GM12865 (cell line): ENCODE data around the gene GALNT11.
"Not testable (repeated sequence)": the region's sequence is repeated elsewhere in the genome, so short reads cannot be mapped to it uniquely, and the experiment has no call there.

Source experiments
- DNase-seq: peaks from one replicate; pipeline ENCODE4 v3.0.0; 2010; ENCODE audit warnings: low read depth
- H3K4me3 ChIP-seq: 2 replicates; pipeline ENCODE4 v1.5.1; 2011; ENCODE audit warnings: mild to moderate bottlenecking, low read depth, low read length, control low read depth
- TF ChIP-seq, protein P1 (sequence below): IDR thresholded peaks from 2 replicates; pipeline ENCODE4 v1.5.1; 2011; ENCODE audit warnings: low read length, control low read depth, low read depth, inconsistent platforms; ENCODE audit not compliant: insufficient read depth; ENCODE audit errors: missing control alignments

The GALNT11 gene

DNA sequence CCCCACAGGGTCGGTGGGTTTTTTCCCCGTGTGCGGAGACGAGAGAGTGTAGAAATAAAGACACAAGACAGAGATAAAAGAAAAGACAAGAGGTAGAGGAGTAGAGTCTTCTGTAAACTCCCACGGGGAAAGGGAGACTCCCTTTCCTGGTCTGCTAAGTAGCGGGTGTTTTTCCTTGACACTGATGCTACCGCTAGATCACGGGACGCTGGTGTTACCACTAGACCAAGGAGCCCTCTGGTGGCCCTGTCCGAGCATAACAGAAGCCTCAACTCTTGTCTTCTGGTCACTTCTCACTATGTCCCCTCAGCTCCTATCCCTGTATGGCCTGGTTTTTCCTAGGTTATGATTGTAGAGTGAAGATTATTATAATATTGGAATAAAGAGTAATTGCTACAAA, 4.6 kb downstream of the GALNT11 start:
- peak; percentile 52 for DNase-seq
- not testable (repeated sequence) for H3K4me3 ChIP-seq
- TF ChIP-seq, protein P1, sequence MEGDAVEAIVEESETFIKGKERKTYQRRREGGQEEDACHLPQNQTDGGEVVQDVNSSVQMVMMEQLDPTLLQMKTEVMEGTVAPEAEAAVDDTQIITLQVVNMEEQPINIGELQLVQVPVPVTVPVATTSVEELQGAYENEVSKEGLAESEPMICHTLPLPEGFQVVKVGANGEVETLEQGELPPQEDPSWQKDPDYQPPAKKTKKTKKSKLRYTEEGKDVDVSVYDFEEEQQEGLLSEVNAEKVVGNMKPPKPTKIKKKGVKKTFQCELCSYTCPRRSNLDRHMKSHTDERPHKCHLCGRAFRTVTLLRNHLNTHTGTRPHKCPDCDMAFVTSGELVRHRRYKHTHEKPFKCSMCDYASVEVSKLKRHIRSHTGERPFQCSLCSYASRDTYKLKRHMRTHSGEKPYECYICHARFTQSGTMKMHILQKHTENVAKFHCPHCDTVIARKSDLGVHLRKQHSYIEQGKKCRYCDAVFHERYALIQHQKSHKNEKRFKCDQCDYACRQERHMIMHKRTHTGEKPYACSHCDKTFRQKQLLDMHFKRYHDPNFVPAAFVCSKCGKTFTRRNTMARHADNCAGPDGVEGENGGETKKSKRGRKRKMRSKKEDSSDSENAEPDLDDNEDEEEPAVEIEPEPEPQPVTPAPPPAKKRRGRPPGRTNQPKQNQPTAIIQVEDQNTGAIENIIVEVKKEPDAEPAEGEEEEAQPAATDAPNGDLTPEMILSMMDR: peak; percentile 48

DNA sequence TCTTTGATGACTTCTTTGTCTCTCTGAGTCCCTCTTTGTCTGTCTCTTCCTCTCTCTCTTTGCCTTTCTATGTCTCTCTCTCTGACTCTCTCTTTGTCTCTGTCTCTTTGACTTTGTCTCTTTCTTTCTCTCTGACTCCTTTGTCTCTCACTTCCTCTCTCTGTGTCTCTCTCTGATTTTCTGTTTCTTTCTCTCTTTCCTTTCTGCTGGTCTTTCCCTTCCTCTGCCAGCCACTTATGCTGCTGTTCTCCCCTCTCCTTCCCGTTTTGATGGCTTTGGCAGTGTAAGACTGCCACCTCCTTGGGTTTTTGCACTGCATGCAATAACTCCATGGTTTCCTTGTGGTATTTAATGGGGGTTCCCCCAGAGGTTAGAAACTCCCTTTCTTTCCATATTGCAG, 5.2 kb downstream of the GALNT11 start:
- DNase-seq, H3K4me3 ChIP-seq: not testable (repeated sequence)

DNA sequence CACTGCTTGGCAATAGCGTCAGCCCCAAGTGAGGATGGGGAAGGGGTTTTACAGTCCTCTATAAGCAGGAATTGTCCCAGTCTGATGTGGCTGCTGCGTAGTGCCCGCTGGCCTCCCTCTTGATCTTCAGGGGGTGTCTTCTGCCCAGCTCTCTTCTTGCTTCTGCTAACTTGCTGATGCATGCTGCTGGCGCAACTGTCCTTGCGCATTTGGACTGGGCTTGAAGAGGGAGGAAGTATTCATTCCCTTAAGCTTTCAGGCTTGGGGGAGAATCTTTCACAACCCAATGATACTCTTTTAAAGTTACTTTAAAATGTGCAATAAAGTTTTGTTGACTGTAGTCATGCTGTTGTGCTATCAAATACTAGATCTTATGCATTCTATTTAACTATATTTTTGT, 10.3 kb downstream of the GALNT11 start:
- DNase-seq: no peak
- TF ChIP-seq, protein P1: no peak
- no peak overlapping the region for H3K4me3 ChIP-seq

DNA sequence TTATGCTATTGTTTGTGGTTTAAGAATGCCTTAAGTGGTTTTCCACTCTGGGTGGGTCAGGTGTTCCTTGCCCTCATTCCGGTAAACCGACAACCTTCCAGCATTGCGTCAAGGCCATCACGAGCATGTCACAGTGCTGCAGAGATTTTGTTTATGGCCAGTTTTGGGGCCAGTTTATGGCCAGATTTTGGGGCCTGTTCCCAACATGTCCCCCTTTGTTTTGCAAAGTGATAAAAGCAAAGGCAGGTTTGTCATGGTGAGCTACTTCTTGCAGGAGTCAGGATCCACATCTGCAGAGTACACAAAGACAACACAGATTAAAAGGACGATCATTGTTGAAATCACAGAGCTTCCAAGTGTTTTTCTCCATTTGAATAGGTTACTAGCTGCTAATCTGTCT, 12.9 kb downstream of the GALNT11 start:
- DNase-seq, H3K4me3 ChIP-seq: not testable (repeated sequence)

DNA sequence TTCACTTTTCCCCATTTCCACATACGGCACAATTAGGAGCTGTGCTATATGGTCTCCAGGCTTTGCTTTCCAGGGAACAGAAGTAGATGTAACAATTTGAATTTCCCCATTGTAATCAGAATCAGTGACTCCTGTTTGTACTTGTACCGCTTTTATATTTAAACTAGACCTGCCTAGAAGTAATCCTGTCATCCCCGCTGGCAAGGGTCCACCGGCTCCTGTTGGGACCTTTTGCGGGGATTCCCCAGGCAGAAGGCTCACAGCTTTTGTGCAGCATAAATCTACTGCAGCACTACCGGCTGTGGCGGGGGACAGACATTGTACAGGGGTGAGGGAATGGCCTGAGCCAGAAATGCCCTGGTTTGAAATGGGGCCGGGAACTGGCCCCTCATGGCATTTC, 17.6 kb downstream of the GALNT11 start:
- not testable (repeated sequence) for H3K4me3 ChIP-seq, DNase-seq

DNA sequence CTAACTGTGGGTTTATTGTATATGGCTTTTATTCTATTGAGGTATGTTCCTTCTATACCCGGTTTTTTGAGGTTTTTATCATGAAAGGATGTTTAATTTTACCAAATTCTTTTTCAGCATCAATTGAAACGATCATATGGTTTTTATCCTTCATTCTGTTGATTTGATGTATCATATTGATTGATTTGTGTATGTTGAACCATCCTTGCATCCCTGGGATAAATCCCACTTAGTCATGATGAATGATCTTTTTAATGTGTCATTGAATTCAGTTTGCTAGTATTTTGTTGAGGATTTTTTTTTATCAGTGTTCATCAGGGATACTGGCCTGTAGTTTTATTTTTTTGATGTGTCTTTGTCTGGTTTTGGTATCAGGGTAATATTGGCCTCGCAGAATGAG, 19.4 kb downstream of the GALNT11 start:
- H3K4me3 ChIP-seq, DNase-seq: not testable (repeated sequence)

DNA sequence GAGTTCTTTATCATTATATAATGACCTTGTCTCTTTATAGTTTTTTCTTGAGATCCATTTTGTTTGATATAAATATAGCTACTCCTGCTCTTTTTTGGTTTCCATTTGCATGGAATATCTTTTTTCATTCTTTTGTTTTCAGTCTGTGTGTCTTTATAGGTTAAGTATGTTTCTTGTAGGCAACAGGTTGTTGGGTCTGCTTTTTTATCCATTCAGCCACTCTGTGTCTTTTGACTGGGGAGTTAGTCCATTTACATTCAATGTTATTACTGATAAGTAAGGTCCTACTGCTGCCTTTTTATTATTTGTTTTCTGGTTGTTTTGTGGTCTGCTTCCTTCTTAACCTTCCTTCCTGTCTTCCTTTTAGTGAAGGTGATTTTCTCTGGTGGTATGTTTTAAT, 21.1 kb downstream of the GALNT11 start:
- TF ChIP-seq, protein P1: no peak
- H3K4me3 ChIP-seq: no peak overlapping the region
- no peak for DNase-seq

DNA sequence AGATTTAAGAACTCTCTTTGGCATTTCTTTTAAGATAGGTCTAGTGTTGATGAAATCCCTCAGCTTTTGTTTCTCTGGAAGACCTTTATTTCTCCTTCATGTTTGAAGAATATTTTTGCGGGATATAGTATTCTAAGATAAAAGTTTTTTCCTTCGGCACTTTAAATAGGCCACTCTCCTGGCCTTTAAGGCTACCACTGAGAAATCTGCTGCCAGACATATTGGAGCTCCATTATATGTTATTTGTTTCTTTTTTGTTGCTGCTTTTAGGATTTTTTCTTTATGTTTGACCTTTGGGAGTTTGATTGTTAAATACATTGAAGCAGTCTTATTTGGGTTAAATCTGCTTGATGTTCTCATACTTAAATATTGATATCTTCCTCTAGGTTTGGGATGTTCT, 22.6 kb downstream of the GALNT11 start:
- H3K4me3 ChIP-seq: no peak overlapping the region
- no peak for DNase-seq
- TF ChIP-seq, protein P1: no peak

DNA sequence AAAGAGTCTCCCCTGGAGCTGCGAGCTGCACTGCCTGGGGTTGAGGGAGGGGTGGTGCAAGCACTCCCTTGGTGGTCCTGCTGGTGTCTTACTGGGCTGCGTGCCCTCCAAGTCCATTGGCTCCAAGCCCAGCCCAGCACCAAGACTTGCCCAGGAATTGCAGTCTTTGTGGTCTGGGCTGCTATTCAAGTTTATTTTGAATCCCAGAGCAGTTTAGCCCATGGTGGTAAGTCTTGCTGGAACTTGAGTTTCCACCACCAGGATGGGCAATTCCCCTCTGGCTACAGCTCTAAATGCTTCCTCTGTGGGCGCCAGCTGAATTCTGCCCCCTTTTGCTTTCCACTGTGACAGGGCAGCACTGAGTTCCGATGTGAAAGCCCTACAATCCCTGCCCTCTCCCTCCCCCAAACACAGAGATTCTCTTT, 25.1 kb downstream of the GALNT11 start:
- no peak overlapping the region for H3K4me3 ChIP-seq
- no peak for DNase-seq
- TF ChIP-seq, protein P1: no peak

DNA sequence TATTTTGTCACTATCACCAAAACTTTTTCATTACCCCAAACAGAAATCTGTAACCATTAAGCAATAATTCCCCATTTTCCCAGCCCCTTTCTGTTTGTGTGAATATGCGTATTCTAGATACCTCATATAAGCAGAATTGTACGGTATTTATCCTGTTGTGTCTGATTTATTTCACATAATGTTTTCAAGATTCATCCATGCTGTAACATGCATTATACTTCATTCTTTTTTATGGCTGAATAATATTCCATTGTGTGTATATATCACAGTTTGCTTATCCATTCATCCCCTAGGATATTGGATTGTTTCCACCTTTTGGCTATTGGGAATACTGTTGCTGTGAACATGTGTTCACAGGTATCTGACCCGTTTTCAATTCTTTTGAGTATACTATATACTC, 26.5 kb downstream of the GALNT11 start:
- TF ChIP-seq, protein P1: no peak
- no peak for DNase-seq
- no peak overlapping the region for H3K4me3 ChIP-seq
